Caco-2 (cell line): Measurements from ENCODE around the gene SLC24A4. TPM values are rescaled to one million over a fixed set of nuclear protein-coding genes. Genes with fewer than 3 reads are reported as not detected.

Experiments
- BruUV-seq: library from RNA; stranded (reverse); fragments of 400-500 nt; replicated peaks from 2 replicates; lab custom pipeline; 2021; lab: Mats Ljungman, UMichigan
- CTCF ChIA-PET: fragments of 300-600 bp; sonication (Branson Sonifier 250); formaldehyde crosslinking; loops from one replicate; lab custom pipeline; 2022; ENCODE audit warnings: antibody characterized with exemption; lab: Charles Lee
- POLR2A ChIA-PET: fragments of 300-600 bp; sonication (Branson Sonifier 250); formaldehyde crosslinking; loops from one replicate; lab custom pipeline; 2022; ENCODE audit warnings: antibody characterized with exemption; lab: Charles Lee
- DNase-seq, 2 experiments: peaks; one replicate each; pipeline versions ENCODE4 v3.0.0 to v3.0.0-alpha.2; 2020 to 2022
- H3K27me3 ChIP-seq: replicated peaks from 2 replicates; pipeline ENCODE4 v1.6.0; 2011; ENCODE audit warnings: low read length; ENCODE audit not compliant: control insufficient read depth, insufficient read depth
- H3K36me3 ChIP-seq: 2 replicates; pipeline ENCODE4 v1.5.1; 2011; ENCODE audit warnings: low read length; ENCODE audit not compliant: control insufficient read depth, insufficient read depth
- H3K4me1 ChIP-seq: fragments of 250-450 bp; sonication (Bioruptor Pico); 2 replicates; pipeline ENCODE4 v1.5.1; 2020; ENCODE audit warnings: mild to moderate bottlenecking
- H3K4me3 ChIP-seq: 2 replicates; pipeline ENCODE4 v1.5.1; 2011; ENCODE audit warnings: low read depth, mild to moderate bottlenecking, control low read depth, low read length
- H3K9me3 ChIP-seq: fragments of 250-450 bp; sonication (Bioruptor Pico); 2 replicates; pipeline ENCODE4 v1.5.1; 2020; ENCODE audit warnings: mild to moderate bottlenecking, moderate library complexity
- H3K27ac Mint-ChIP-seq: one replicate; pipeline ENCODE4 v1.8.0; 2022; ENCODE audit warnings: mixed read lengths; ENCODE audit not compliant: unreplicated experiment
- H3K27me3 Mint-ChIP-seq: one replicate; pipeline ENCODE4 v1.8.0; 2022; ENCODE audit warnings: mixed read lengths; ENCODE audit not compliant: insufficient read depth, unreplicated experiment
- H3K36me3 Mint-ChIP-seq: one replicate; pipeline ENCODE4 v1.8.0; 2022; ENCODE audit warnings: mild to moderate bottlenecking, mixed read lengths; ENCODE audit not compliant: insufficient read depth, unreplicated experiment
- H3K4me1 Mint-ChIP-seq: one replicate; pipeline ENCODE4 v1.8.0; 2022; ENCODE audit warnings: low read depth, mixed read lengths; ENCODE audit not compliant: unreplicated experiment
- H3K4me3 Mint-ChIP-seq: one replicate; pipeline ENCODE4 v1.8.0; 2022; ENCODE audit warnings: mild to moderate bottlenecking, moderate library complexity, mixed read lengths; ENCODE audit not compliant: unreplicated experiment
- H3K9me3 Mint-ChIP-seq: one replicate; pipeline ENCODE4 v1.8.0; 2022; ENCODE audit warnings: mixed read lengths; ENCODE audit not compliant: unreplicated experiment
- intact Hi-C: fragments of 100-400 bp; cut with micrococcal nuclease; formaldehyde crosslinking; loops from one replicate; pipeline ENCODE4 v1.10.0; 2022; ENCODE audit not compliant: unreplicated experiment
- total RNA-seq: library from RNA; stranded (reverse); gene quantifications from 2 replicates; pipeline ENCODE4 v1.2.3, GENCODE V29; 2022
- TF ChIP-seq, protein P1 (sequence below), 2 experiments: fragments of 200-600 bp in 1 of 2; IDR thresholded peaks; 1 replicate in 1 of 2; 2 replicates in 1 of 2; pipeline versions ENCODE4 v1.5.1 to v1.8.0; 2011 to 2022; ENCODE audit warnings: antibody characterized with exemption in 1 of 2, control low read depth in 1 of 2, inconsistent platforms in 1 of 2, low read depth in 1 of 2, low read length in 1 of 2, mild to moderate bottlenecking in 1 of 2, moderate library complexity in 1 of 2; ENCODE audit not compliant: insufficient read depth in 1 of 2, severe bottlenecking in 1 of 2, unreplicated experiment in 1 of 2

The SLC24A4 gene
- total RNA-seq, 1 experiment from 2014 or later: not detected

DNA sequence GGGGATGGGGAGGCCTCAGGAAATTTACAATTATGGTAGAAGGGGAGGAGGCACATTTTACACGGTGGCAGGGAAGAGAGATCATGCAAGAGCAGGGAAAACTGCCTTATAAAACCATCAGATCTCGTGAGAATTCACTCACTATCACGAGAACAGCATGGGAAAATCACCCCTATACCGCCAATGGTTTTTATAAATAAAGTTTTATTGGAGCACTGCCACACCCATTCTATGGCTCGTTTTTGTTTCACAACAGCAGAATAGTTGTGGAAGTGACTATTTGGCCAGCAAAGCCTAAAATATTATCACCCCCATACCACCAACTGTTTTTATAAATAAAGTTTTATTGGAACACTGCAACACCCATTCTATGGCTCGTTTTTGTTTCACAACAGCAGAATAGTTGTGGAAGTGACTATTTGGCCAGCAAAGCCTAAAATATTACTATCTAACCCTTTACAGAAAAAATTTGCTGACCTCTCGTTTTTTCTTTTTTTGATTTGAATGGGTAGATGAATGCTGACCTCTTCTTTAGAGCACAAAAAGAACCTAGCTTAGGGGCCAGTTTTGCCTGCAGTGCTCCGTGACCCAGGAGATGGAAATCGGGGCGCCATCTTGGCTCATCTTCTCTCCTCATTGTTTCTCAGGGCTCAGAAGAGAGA lies 113.3 kb downstream of the SLC24A4 start:
- Mint-ChIP-seq H3K9me3 (no peaks in the 10 kb centered on the region), H3K4me3 (no peak overlapping the region), H3K36me3 (no peaks in the 10 kb centered on the region), H3K4me1 (no peaks in the 10 kb centered on the region), H3K27me3 (no peaks in the 10 kb centered on the region), H3K27ac (no peak overlapping the region)
- intact Hi-C loops: no loop called here
- Histone ChIP-seq H3K4me3 (no peak overlapping the region), H3K4me1 (no peaks in the 10 kb centered on the region), H3K9me3 (no peaks in the 10 kb centered on the region), H3K27me3 (no peaks in the 10 kb centered on the region), H3K36me3 (no peaks in the 10 kb centered on the region)
- TF ChIP-seq, protein P1, sequence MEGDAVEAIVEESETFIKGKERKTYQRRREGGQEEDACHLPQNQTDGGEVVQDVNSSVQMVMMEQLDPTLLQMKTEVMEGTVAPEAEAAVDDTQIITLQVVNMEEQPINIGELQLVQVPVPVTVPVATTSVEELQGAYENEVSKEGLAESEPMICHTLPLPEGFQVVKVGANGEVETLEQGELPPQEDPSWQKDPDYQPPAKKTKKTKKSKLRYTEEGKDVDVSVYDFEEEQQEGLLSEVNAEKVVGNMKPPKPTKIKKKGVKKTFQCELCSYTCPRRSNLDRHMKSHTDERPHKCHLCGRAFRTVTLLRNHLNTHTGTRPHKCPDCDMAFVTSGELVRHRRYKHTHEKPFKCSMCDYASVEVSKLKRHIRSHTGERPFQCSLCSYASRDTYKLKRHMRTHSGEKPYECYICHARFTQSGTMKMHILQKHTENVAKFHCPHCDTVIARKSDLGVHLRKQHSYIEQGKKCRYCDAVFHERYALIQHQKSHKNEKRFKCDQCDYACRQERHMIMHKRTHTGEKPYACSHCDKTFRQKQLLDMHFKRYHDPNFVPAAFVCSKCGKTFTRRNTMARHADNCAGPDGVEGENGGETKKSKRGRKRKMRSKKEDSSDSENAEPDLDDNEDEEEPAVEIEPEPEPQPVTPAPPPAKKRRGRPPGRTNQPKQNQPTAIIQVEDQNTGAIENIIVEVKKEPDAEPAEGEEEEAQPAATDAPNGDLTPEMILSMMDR (IDR thresholded peaks at IDR 0.05; ENCODE audit: insufficient read depth in 1 of 2, low read depth in 1 of 2, low read length in 1 of 2, severe bottlenecking in 1 of 2, unreplicated experiment in 1 of 2): no peak
- peak in 1 of 2 experiments; percentile 1 for DNase-seq
- BruUV-seq: no TSS peak
- ChIA-PET CTCF (no interaction called here), POLR2A (no interaction called here)

DNA sequence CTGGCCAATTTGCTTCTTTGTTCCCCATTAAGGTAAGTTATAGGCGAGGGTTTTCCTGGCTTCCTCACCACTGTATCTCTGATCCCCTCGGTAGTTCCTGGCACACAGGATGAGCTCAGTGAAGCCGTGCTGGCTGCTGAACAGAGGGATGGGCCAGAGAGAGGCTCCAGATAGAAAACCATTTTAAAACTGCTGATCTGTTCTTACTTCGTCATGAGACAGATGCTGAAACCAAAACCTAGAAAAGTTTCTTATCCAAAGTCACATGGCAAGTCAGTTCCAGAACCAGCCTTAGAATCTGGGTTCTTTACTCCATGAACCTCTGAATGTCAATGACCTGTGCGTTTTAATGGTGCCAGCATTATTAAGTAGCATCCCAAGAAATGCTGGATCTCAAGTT lies 114.3 kb downstream of the SLC24A4 start:
- Mint-ChIP-seq H3K36me3 (no peaks in the 10 kb centered on the region), H3K4me1 (no peaks in the 10 kb centered on the region), H3K9me3 (no peaks in the 10 kb centered on the region), H3K27ac (no peak overlapping the region), H3K27me3 (no peaks in the 10 kb centered on the region), H3K4me3 (no peak overlapping the region)
- TF ChIP-seq, protein P1 (IDR thresholded peaks at IDR 0.05; ENCODE audit: insufficient read depth in 1 of 2, low read depth in 1 of 2, low read length in 1 of 2, severe bottlenecking in 1 of 2, unreplicated experiment in 1 of 2): no peak
- intact Hi-C loops: no loop called here
- no peak for DNase-seq
- ChIA-PET POLR2A (no interaction called here), CTCF (no interaction called here)
- H3K9me3 ChIP-seq: no peaks in the 10 kb centered on the region
- H3K27me3 ChIP-seq: no peaks in the 10 kb centered on the region
- no peaks in the 10 kb centered on the region for H3K4me1 ChIP-seq
- no peaks in the 10 kb centered on the region for H3K36me3 ChIP-seq
- no TSS peak for BruUV-seq
- no peak overlapping the region for H3K4me3 ChIP-seq

DNA sequence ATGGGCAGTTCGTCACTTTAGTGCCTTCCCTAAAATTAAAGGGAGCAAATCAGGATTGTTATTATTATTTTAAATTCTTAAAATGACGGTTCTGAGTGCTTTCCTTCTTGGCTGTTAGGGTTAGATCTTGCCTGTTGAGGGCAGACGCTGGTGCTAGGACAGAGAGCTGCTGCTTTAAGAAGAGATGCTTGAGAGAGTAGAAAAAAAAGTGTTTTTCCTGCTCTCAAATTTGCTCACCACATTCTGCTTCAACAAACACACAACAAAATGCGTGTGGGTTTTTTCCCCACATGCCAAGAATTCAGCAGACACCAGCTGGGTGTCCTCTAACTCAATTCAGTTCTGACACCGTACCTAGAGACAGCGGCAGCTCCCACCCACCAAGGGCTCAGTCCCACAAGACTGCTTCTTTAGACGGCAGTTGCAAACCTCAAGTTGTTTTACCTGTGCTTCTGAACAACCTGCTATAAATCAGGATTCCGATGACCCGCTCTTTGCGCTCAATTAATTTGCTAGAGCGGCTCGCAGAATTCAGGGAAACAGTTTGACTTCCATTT lies 114.8 kb downstream of the SLC24A4 start:
- no peak overlapping the region for H3K4me3 Mint-ChIP-seq
- no peaks in the 10 kb centered on the region for H3K9me3 Mint-ChIP-seq
- no peaks in the 10 kb centered on the region for H3K27me3 Mint-ChIP-seq
- no peaks in the 10 kb centered on the region for H3K4me1 Mint-ChIP-seq
- CTCF ChIA-PET: no interaction called here
- POLR2A ChIA-PET: no interaction called here
- intact Hi-C loops: no loop called here
- H3K36me3 ChIP-seq: no peaks in the 10 kb centered on the region
- BruUV-seq: no TSS peak
- no peaks in the 10 kb centered on the region for H3K36me3 Mint-ChIP-seq
- no peak overlapping the region for H3K4me3 ChIP-seq
- no peaks in the 10 kb centered on the region for H3K27me3 ChIP-seq
- H3K27ac Mint-ChIP-seq: no peak overlapping the region
- DNase-seq: no peak
- no peaks in the 10 kb centered on the region for H3K4me1 ChIP-seq
- TF ChIP-seq, protein P1 (IDR thresholded peaks at IDR 0.05; ENCODE audit: insufficient read depth in 1 of 2, low read depth in 1 of 2, low read length in 1 of 2, severe bottlenecking in 1 of 2, unreplicated experiment in 1 of 2): no peak
- H3K9me3 ChIP-seq: no peaks in the 10 kb centered on the region
